RWPE2 (cell line): Measurements from ENCODE around the gene ZNF524.

ENCODE experiments used
- ATAC-seq: fragments of 200-7000 bp; cut with Tn5 transposase; 3 replicates; pipeline ENCODE4 v1.9.1; 2021; ENCODE audit warnings: low read depth
- DNase-seq: peaks from one replicate; pipeline ENCODE4 v3.0.0-alpha.2; 2020; ENCODE audit warnings: low spot score
- H3K27ac ChIP-seq: fragments of 450-650 bp; 2 replicates; pipeline ENCODE4 v1.5.1; 2017; ENCODE audit warnings: mild to moderate bottlenecking; ENCODE audit not compliant: poor library complexity, severe bottlenecking
- H3K27me3 ChIP-seq: fragments of 250-450 bp; sonication (Bioruptor Pico); 2 replicates; pipeline ENCODE4 v1.5.1; 2021; ENCODE audit warnings: mild to moderate bottlenecking, moderate library complexity; ENCODE audit not compliant: insufficient read depth, poor library complexity, severe bottlenecking
- H3K36me3 ChIP-seq: fragments of 250-450 bp; sonication (Bioruptor Pico); 2 replicates; pipeline ENCODE4 v1.5.1; 2020; ENCODE audit warnings: low read depth, mild to moderate bottlenecking, moderate library complexity
- H3K4me1 ChIP-seq: fragments of 250-450 bp; sonication (Bioruptor Pico); 2 replicates; pipeline ENCODE4 v1.5.1; 2021; ENCODE audit warnings: mild to moderate bottlenecking, moderate library complexity; ENCODE audit not compliant: insufficient read depth, poor library complexity, severe bottlenecking
- H3K4me3 ChIP-seq: fragments of 250-450 bp; sonication (Bioruptor Pico); 2 replicates; pipeline ENCODE4 v1.5.1; 2021; ENCODE audit warnings: mild to moderate bottlenecking, moderate library complexity; ENCODE audit not compliant: severe bottlenecking
- H3K9me3 ChIP-seq: fragments of 250-450 bp; sonication (Bioruptor Pico); 2 replicates; pipeline ENCODE4 v1.5.1; 2021; ENCODE audit warnings: mild to moderate bottlenecking, moderate library complexity; ENCODE audit not compliant: severe bottlenecking
- CTCF ChIP-seq: fragments of 450-650 bp; IDR thresholded peaks from one replicate; pipeline ENCODE4 v1.5.1; 2017; ENCODE audit warnings: mild to moderate bottlenecking, moderate library complexity; ENCODE audit not compliant: poor library complexity, severe bottlenecking

The ZNF524 gene

DNA sequence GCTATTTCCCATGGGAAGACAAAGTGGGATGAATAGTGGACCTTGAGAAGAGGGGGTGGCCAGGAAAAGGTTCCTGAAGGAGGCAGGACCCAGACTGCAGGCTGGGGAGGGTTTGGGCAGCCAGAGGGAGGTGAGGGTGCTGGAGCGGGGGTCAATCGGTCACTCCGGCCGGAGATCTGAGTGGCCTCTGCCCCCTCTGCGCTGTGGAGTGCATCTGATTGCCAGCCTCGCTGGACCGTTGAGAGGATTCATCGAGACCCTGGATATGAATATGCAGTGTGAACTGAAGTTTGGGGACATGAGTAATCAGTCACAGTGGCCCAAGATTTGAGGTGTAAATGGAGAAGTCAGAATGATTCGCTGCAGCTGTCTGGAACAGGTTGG lies 35.2 kb downstream of the ZNF524 start:
- H3K36me3 ChIP-seq = 0 out of 2 replicates have a peak, but pooled peaks cover 3% of the 10 kb centered on the region

DNA sequence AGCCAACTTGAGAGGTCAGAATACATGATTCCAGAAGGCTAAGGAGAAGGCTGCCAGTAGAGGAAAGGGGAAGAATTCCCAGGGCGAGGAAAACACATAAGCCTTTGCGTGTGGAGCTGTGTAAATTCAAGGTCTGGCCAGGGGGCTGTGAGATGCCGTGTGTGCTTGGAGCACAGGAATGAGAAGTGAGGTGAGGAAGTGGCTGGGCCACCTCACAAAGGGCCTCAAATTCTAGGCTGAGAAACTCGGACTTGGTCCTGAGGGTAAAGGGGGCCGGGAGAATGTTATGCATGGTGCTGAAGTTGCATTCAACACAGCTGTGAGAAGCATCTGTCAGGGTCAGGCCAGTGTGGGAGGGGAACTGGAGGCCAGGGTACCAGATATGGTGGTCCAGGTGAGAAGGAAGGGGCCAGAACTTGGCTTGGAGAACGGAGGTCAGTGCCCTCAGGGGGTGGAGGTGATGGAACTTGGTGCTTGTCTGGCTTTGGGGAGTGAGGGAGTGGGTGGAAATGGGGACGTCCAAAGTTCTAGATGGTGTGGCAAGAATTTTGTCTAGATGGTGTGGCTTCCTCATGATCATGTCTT lies 35.9 kb downstream of the ZNF524 start:
- Histone ChIP-seq H3K9me3 (no peaks in the 10 kb centered on the region), H3K27me3 (no peaks in the 10 kb centered on the region), H3K36me3 (0 out of 2 replicates have a peak, but pooled peaks cover 3% of the 10 kb centered on the region), H3K4me3 (peak overlapping the region; percentile 92), H3K4me1 (peaks cover 5% of the 10 kb centered on the region), H3K27ac (no peak overlapping the region)
- no peak for TF ChIP-seq CTCF
- DNase-seq (no peak), ATAC-seq (no peak)

More for the DNA sequence above, 35.2 kb downstream of the ZNF524 start:
- H3K4me1 ChIP-seq = peaks cover 5% of the 10 kb centered on the region
- no peak for TF ChIP-seq CTCF
- DNase-seq = no peak
- no peaks in the 10 kb centered on the region for H3K9me3 ChIP-seq
- peak overlapping the region; percentile 92 for H3K4me3 ChIP-seq
- H3K27me3 ChIP-seq = no peaks in the 10 kb centered on the region
- ATAC-seq = no peak
- H3K27ac ChIP-seq = peak overlapping the region; percentile 39

DNA sequence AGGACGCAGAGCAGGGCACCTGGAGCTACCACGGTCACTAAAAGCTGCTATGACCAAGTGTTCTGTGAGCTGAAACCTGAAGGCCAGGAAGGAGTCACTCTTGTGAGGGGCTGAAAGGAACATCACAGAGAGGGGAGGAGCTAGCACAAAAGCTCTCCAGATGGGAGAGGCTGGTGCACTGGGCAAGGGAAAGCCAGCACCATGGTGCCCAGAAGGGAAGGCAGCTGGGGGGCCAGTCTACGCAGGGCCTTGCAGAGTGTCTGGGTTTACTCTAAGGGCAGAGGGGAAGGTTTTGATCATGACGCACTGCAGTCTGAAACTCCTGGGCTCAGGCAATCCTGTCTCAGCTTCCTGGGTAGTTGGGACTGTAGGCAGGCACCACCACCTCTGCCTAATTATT lies 36.6 kb downstream of the ZNF524 start:
- TF ChIP-seq CTCF = no peak
- H3K27me3 ChIP-seq = no peaks in the 10 kb centered on the region
- no peak overlapping the region for H3K27ac ChIP-seq
- peaks cover 5% of the 10 kb centered on the region for H3K4me1 ChIP-seq
- no peak overlapping the region for H3K4me3 ChIP-seq
- no peak for ATAC-seq
- no peaks in the 10 kb centered on the region for H3K9me3 ChIP-seq
- 0 out of 2 replicates have a peak, but pooled peaks cover 3% of the 10 kb centered on the region for H3K36me3 ChIP-seq
- DNase-seq = no peak

GRCh38 chr19:55637534-55637933 lies 37.4 kb downstream of the ZNF524 start:
- ATAC-seq (no peak), DNase-seq (no peak)
- no peak overlapping the region for H3K4me3 ChIP-seq
- peaks cover 5% of the 10 kb centered on the region for H3K4me1 ChIP-seq
- no peaks in the 10 kb centered on the region for H3K27me3 ChIP-seq
- no peak overlapping the region for H3K27ac ChIP-seq
- no peak for TF ChIP-seq CTCF
- no peaks in the 10 kb centered on the region for H3K9me3 ChIP-seq
- H3K36me3 ChIP-seq = 0 out of 2 replicates have a peak, but pooled peaks cover 3% of the 10 kb centered on the region

DNA sequence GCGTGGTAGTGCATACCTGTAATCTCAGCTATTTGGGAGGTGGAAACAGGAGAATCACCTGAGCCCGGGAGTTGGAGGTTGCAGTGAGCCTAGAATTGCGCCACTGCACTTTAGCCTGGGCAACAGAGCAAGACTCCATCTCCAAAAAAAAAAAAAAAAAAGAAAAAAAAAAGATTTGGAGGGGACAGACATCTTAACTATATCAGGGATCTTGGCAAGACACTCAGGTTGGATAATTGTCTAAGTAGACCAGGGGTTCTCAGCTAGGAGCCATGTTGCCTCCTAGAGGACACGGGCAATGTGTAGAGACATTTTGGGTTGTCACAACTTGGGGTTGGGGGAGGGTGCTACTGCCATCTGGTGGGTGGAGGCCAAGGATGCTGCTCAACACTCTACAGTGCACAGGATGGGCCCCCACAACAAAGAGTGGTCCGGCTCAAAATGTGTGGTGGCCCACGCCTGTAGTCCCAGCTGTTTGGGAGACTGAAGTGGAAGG lies 38.8 kb downstream of the ZNF524 start:
- ATAC-seq (no peak), DNase-seq (no peak)
- Histone ChIP-seq H3K4me1 (peaks cover 5% of the 10 kb centered on the region), H3K4me3 (no peak overlapping the region), H3K36me3 (0 out of 2 replicates have a peak, but pooled peaks cover 3% of the 10 kb centered on the region), H3K9me3 (no peaks in the 10 kb centered on the region), H3K27me3 (no peaks in the 10 kb centered on the region), H3K27ac (no peak overlapping the region)
- peak; percentile 52 for TF ChIP-seq CTCF
